Measurements from ENCODE around the gene MIF.
"Not testable (repeated sequence)": the region's sequence is repeated elsewhere in the genome, so short reads cannot be mapped to it uniquely, and the experiment has no call there.

The MIF gene

DNA sequence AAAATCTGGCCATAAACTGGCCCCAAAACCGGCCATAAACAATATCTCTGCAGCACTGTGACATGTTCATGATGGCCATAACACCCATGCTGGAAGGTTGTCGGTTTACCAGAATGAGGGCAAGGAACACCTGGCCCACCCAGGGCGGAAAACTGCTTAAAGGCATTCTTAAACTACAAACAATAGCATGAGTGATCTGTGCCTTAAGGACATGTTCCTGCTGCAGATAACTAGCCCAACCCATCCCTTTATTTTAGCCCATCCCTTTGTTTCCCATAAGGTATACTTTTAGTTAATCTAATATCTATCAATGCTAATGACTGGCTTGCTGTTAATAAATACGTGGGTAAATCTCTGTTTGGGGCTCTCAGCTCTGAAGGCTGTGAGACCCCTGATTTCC is 6.0 kb downstream of the MIF start:
- DNase-seq (ENCODE audit: low spot score); FAIRE-seq: not testable (repeated sequence)

DNA sequence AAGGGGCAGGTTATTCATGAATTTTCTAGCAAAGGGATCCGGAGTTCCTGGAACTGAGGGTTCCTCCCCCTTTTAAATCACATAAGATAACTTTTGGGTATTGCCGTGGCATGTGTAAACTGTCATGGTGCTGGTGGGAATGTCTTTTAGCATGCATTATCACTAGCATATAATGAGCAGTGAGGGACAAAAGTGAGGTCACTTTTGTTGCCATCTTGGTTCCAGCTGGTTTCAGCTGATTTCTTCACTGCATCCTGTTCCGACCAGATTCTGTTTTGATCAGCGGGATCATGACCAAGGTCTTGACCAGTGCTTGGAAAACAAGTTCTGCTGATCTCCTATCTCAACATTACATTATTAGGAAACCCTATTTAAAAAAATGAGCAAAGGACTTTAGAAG is 7.4 kb downstream of the MIF start:
- no peak for DNase-seq (ENCODE audit: low spot score)
- FAIRE-seq, result peak; percentile 5

DNA sequence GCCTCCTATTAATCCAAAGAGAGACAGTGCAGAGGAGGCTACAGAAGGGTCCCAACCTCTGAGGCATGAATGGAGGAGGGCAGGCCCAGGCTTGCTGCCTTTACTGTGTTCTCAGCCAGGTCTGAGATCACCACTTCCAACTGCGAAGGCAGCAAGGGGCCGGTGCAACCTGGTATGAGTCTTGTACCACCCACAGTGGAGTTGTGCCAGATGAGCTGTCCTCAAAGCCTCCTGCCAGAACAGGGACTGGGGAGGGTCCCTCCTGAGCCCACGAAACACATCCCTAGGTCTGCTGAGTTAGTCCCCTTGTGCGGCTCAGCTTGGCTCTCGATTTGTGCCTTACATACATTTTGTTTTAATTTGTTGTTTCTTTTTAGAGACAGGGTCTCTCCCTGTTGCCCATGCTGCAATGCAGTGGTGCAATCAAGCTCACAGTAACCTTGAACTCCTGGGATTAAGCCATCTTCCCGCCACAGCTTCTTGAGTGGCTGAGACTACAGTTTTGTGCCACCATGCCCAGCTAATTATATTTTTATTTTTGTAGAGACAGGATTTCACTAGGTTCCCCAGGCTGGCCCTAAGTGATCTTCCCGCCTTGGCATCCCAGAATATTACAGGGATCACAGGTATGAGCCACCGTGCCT is 9.3 kb downstream of the MIF start:
- DNase-seq (ENCODE audit: low spot score) (peak; percentile 53), FAIRE-seq (peak; percentile 48)

DNA sequence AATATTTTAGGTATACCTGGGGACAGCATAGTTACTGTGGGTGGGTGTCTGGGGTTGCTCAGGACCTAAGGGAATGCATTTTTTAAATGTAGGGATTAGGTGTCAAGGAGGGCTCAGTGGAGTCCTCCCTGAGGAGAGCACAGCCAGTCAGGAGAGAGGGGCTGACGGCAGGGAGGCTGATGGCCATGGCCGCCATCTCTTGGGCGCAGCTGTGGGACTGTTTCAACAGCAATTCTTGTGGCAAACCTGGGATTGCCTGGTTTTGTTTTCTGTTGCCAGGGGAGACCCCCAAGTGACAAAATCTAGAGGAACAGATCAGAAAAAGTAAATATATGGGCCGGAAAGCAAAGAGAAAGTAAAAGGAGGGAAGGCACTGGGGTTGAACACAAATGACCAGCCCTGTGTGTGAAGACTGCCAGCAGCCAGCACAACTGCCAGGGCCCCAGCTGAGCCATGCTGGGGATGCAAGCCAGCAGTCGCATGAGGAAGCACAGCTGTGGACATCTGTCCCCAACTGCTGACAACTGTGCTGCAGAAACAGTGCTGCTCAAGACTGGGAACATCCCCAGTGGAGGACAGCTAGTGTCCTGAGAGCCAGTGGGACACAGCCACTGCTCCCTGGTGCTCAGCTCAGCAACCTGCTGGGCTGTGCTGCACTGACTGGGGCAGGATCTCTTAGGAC is 10.5 kb downstream of the MIF start:
- DNase-seq (ENCODE audit: low spot score), result no peak
- FAIRE-seq, result peak; percentile 72

DNA sequence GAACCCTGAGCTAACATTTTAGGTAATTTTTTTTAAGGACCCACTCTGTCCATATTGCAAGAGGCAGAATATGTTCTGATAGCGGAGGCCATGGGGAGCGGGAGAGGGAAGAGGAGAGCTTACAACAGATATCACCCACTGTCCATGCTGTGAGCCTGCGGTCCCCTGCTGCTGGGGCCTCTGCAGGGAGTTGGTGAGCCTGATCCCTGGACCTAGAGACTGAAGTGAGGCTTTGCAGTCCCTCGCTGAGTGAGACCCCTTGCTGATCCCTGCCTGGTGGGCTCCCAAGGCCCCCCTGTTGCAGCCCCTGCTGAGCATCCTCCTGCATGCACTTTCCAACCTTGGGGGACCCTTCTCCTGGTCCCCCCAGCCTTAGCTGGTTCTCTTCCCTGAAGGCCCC is 12.5 kb downstream of the MIF start:
- DNase-seq (ENCODE audit: low spot score), result no peak

DNA sequence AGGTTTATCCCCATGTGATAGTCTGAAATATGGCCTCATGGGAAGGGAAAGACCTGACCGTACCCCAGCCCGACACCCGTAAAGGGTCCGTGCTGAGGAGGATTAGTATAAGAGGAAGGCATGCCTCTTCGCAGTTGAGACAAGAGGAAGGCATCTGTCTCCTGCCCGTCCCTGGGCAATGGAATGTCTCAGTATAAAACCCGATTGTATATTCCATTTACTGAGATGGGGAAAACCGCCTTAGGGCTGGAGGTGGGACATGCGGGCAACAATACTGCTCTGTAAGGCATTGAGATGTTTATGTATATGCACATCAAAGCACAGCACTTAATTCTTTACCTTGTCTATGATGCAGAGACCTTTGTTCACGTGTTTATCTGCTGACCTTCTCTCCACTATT is 13.2 kb downstream of the MIF start:
- FAIRE-seq; DNase-seq (ENCODE audit: low spot score): not testable (repeated sequence)

More for the DNA sequence above, 12.5 kb downstream of the MIF start:
- FAIRE-seq, result no peak

DNA sequence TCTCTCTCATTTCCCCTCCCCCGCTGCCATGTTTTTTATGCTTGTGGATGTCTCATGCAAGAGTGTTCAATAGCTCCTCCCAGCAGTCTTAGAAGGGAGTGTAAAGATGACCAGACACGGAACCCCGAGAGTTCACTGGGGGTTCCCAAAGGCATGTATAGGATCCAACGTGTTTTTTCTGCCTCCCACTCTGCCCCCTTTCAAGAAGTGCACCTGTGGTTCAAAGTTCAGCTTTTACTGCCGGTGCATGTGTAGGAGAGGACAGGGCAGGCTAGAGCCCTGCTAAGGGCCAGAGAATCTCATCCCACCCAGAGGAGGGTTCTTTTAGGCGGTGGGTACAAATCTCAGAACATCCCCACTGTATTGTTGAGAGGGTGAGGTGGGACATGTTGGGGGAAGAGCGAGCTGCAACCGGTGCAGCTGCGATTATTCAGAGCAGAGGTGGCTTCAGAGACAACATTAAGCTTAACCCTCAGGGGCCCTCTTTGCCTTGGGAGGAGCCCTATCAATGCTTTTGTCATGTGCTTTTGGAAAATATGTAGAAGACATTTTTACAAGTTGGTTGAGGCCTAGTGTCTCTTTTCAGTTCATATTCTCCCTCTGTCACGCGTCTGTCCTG is 14.5 kb downstream of the MIF start:
- no peak for DNase-seq (ENCODE audit: low spot score)
- peak; percentile 13 for FAIRE-seq

DNA sequence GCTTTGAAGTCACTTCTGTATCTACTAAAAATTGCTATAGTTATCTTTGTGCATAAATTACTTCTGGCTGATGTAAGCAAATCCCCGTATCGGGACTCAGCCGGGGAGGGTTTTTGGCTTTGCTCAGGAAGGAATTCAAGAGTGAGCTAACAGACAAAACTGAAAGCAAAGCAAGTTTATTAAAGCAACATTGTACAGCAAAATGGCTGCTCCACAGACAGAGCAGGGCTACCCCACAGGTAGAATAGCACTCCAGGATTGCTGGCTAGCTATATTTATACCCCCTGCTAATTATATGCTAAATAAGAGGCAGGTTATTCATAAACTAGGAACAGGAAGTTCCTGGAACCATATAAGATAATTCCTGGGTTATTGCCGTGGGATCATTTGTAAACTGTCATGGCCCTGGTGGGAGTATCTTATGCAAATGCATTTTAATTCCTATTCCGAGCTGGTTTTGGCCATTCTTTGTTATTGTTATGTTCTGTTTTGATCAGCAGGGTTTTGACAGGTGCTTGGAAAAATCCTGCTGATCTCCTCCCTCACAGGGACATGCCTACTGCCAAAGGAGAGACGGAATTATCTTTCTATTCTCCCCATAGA is 15.2 kb downstream of the MIF start:
- DNase-seq (ENCODE audit: low spot score) (no peak), FAIRE-seq (peak; percentile 42)

DNA sequence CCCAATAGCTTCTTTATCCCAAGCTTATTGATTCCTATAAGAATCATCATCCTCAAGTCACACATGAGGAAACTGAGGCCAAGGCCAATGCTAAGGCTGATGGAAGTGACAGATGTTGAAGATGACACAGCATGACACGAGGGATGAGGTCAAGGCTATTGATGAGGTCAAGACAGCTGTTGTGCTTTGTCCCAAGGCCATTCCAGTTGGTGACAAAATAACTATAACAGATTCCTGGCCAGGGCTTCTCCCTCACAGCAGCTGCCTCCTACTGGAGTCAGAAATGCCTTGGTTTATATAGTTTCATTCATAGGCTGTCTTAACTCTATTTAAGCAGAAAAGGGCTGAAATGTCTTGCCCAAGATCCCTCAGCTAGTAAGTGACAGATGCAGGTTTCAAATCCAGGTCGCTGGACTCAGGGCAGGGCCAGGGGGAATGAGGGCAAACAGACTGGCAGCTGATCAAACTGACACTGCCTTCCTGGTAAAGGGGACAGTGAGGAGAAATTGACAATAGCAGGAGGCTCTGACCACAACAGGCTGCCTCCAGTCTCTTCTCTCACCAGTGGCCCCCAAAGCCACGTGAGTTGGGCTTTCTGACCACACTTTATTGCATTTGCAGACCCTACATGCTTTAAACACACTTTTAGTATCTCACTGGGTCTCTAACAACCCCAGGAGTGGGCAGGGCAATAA is 16.5 kb downstream of the MIF start:
- FAIRE-seq, result no peak

DNA sequence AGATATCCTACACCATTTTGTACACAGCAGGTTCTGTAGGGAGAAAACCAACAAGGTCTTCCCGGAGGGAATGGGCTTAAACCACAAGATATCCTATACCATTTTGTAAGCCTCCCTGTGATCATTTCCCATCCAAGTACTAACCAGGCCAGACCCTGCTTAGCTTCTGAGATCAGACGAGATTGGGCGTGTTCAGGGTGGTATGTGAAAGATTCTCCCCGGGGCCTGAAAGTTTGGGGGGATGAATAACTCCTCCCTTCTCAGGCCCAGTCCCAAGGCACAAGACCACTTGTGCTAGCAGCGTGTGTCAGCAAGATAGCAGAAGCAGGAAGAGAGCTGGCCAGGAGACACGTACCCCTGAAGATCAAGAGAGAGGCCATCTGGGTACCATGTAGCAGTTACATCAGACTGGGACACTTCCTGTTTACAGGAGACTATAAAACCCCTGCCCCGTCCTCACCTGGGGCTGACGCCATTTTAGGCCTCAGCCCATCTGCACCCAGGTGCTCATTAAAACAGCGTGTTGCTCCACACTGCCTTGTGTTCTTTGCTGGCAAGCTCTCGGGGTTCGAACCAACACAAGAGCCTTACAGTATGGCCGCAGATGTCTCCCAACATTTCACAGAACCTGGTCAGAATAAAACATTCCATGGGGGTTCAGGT is 17.3 kb downstream of the MIF start:
- no peak for DNase-seq (ENCODE audit: low spot score)
- peak; percentile 23 for FAIRE-seq

More for the DNA sequence above, 16.5 kb downstream of the MIF start:
- no peak for DNase-seq (ENCODE audit: low spot score)

DNA sequence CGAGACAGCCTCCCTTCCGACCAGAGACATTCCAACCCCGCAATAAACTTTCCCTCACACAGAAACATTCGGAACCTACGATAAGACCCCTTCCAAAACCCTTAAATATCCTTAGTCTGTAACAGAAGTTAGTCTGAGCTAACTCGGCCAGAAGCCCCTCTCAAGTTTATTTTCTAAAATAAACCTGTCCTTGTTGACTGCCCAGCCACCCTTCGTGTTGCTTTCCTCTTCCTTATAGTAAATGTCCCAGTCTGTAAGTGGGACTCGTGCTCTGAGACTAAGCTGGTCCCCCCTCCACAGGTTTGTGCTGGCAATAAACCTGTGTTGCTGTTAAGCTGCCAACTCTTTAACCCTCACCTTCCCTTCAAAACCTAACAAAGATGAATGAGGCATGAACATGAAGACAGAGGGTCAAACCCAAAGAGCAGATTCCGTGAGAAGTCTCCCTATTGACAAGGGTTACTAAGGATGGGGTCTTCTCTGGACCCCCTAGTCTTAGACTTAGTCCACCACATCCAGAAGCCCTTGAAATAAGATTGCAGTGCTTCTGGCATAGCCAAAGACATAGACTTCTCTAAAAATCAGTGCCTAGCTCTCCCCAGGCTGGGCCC is 18.2 kb downstream of the MIF start:
- no peak for FAIRE-seq
- DNase-seq (ENCODE audit: low spot score), result no peak

DNA sequence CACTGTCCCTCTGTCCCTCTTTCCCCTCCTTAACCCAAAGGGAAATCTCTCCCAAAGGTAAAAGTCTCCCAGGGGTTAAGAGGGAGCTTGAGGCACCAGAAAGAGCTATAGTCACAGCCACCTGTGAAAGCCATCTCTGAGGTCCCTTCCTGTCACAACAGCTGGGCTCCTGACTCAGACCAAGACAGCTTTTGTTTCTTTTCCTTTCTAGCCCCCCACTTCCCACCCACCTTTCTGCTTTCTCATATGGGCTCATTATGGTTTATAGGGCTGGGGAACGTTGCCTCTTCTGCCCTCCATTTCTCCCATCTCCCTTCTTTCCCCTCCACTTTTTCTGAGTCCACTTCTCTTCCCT is 19.1 kb downstream of the MIF start:
- DNase-seq (ENCODE audit: low spot score), result no peak
- FAIRE-seq, result no peak

DNA sequence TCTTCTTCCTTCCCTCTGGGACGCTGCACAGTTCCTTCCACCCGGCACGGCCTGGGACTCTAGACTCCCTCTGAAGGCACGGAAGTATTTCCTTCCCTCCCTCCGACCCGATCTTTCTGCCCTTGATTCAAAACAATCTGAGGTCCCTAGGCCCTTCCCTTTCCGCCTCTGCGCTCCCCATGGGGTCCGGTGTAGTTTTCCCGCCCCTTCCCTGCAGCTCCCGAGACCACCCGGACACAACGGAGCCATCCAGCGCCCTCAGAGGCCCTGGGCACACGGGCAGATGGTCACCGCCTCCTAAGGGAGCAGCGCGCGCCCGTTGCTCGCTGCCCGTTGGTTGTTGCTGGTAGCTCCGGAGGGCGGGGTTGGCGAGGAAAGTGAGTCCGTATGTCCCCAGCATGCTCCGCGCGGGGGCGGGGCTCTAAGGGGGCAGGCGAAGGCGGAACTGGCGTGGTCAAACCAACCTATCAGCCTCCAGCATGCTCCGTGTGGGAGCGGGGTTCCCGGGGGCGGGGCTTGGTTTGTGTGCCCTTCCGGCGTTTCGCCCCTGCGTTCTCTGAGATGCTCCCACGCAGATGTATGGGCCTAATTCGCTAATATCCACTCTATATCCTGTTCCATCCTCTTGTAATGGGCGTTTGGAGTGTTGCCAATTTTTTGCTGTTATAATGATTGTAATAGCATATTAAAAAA is 19.6 kb downstream of the MIF start:
- FAIRE-seq (peak; percentile 58), DNase-seq (ENCODE audit: low spot score) (peak; percentile 82)

DNA sequence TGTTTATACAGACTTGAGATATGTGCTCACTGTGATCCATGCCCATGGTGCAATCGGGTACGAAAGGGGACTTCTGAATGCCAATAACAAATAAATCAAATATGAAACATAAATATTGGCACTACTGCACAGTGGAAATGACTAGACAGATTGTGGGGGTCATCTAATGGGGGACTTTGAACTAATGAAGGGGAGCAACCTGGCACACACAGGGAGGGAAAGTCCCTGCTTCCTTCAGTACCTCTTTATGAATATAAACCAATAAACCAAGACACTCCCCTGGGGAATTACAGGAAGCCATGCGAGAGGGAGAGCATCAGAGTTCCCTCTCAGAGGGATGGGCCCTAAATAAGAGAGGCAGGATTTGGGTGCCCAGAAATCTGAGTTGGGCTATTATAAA is 21.1 kb downstream of the MIF start:
- FAIRE-seq (no peak), DNase-seq (ENCODE audit: low spot score) (no peak)

DNA sequence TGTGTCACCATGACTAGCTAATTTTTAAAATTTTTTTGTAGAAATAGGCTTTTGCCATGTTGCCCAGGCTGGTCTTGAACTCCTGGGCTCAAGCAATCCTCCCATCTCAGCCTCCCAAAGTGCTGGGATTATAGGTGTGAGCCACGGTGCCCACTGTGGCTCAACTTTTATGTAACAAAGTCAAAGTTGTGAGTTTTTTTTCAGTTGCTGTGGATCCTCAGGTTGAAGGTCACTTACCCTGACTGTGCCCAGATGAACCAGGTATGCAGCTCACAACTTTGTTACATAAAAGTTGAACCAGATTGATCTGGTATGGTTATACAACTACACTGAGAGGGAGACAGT is 26.1 kb downstream of the MIF start:
- not testable (repeated sequence) for FAIRE-seq; DNase-seq (ENCODE audit: low spot score)

DNA sequence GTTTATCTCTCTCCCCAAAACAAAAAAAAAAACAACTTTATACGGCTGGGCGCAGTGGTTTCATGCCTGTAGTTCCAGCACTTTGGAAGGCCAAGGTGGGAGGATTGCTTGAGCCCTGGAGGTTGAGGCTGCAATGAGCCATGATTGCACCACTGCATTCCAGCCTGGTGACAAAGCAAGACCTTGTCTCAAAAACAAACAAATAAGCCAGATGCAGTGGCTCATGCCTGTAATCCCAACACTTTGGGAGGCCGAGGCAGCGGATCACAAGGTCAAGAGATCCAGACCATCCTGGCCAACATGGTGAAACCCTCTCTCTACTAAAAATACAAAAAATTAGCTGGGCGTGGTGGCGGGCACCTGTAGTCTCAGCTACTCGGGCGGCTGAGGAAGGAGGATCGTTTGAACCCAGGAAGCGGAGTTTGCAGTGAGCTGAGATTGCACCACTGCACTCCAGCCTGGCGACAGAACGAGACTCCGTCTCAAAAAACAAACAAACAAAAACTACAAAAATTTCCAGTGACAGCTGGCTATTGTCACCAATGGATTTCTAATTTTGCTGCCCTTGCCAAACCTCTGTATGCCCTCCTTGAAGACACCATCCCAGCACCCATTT is 27.5 kb downstream of the MIF start:
- FAIRE-seq, result peak; percentile 96
- DNase-seq (ENCODE audit: low spot score), result not testable (repeated sequence)

DNA sequence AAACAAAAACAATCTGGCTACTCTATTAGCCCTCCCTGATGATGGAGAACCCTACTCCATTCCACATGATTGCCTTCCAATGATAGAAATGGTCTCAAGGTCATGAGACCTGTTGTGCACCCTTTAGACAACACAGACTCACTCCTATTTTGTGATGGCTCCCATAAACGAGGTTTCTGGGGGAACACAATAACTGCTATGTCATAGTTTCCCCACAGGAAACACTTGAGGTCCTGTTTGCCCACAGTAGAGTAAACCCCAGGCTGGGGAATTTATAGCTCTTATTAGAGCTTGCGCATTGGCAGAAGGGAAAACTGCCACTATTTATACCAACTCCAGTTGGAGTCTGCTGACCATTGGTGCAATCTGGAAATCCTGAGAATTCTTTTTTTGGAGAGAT is 28.7 kb downstream of the MIF start:
- no peak for DNase-seq (ENCODE audit: low spot score)
- no peak for FAIRE-seq

DNA sequence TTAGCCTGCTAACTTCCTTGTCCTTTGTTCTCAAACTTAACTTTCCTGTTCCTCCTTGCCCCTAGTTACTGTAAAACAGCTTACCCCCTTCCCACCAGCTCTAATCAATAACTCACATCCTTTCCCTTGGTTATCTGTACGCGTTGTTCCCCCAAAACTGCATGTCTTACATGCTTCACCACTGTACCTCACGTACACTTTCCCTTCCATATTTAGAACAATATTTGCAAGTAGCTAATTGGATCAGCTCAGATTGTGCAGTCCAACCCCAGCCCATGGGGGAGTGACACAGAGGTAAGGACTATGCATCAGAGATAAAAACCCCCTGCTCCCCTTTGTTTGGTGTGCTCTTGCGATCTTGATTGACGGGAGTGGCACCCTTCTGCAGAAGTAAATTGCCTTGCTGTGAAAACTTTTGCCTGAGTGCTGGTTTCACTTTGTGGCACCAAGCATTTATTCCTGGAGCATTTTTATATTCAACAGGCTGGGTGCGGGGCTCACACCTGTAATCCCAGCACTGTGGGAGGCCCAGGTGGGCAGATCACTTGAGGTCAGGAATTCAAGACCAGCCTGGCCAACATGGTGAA is 30.9 kb downstream of the MIF start:
- DNase-seq (ENCODE audit: low spot score), result no peak
- FAIRE-seq, result peak; percentile 53

DNA sequence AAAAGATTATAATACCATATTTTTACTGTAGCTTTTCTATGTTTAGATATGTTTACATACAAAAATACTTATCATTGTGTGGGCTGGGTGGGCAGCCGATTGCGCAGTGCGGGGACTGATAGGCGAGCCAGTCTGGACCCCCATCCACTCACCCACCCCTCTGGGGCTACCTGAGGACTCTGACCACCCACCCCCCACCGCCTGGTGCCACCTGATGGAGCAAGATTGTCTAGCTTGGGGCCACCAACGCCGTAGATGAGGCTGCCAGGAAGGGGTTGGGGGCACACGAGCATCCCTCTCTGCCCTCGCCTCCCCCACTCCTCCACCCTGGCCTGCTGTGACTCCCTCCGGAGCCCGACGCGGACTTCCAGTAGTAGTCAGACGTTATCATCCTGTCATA is 32.4 kb downstream of the MIF start:
- FAIRE-seq, result no peak
- no peak for DNase-seq (ENCODE audit: low spot score)

All from urothelium cell line (cell line).